IPS-20b (cell line): ENCODE measurements around the gene AHSP.
"Not testable (repeated sequence)": the region's sequence is repeated elsewhere in the genome, so short reads cannot be mapped to it uniquely, and the experiment has no call there.

Source experiments
- H3K27ac ChIP-seq: one replicate; pipeline ENCODE4 v1.5.1; 2013; ENCODE audit warnings: low read length
- H3K27me3 ChIP-seq: 2 replicates; pipeline ENCODE4 v1.6.1; 2013; ENCODE audit warnings: mild to moderate bottlenecking, low read length, inconsistent platforms; ENCODE audit not compliant: insufficient read depth
- H3K36me3 ChIP-seq: 2 replicates; pipeline ENCODE4 v1.6.1; 2013; ENCODE audit warnings: low read depth, mild to moderate bottlenecking, inconsistent platforms, low read length, moderate library complexity; ENCODE audit not compliant: insufficient read depth
- H3K4me1 ChIP-seq: 2 replicates; pipeline ENCODE4 v1.6.1; 2013; ENCODE audit warnings: mild to moderate bottlenecking, control low read depth, inconsistent platforms, low read length, moderate library complexity; ENCODE audit not compliant: insufficient read depth
- H3K4me3 ChIP-seq: 2 replicates; pipeline ENCODE4 v1.5.1; 2013; ENCODE audit warnings: mild to moderate bottlenecking, low read length, inconsistent platforms
- H3K9ac ChIP-seq: 2 replicates; pipeline ENCODE4 v1.6.1; 2013; ENCODE audit warnings: low read depth, mild to moderate bottlenecking, inconsistent platforms, low read length, moderate library complexity
- H3K9me3 ChIP-seq: 2 replicates; pipeline ENCODE4 v1.6.1; 2013; ENCODE audit warnings: mild to moderate bottlenecking, low read depth, low read length, inconsistent platforms; ENCODE audit not compliant: insufficient read depth

The AHSP gene

DNA sequence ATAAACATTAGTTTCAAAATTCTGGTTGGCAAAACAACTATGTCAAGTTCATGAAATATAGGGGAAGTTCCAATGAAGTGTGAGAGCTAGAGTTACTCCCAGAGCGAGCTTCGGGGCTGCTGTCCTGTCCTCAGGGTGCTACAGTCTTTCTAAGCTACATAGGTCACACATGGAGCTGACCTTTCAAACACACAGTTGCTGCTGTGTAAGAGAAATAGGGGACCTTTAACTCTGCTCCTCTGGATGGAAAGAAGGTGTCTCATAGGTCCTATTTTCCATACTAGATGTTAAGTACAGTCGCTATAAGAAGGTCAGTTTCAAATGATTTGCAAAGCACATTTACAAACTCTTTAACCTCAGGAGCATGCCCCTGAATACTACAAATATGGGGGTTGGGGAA lies 6.3 kb upstream of the AHSP start:
- H3K4me3 ChIP-seq = no peak overlapping the region
- H3K27me3 ChIP-seq = 0 out of 2 replicates have a peak, but pooled peaks cover 5% of the 10 kb centered on the region
- no peak overlapping the region for H3K9ac ChIP-seq

DNA sequence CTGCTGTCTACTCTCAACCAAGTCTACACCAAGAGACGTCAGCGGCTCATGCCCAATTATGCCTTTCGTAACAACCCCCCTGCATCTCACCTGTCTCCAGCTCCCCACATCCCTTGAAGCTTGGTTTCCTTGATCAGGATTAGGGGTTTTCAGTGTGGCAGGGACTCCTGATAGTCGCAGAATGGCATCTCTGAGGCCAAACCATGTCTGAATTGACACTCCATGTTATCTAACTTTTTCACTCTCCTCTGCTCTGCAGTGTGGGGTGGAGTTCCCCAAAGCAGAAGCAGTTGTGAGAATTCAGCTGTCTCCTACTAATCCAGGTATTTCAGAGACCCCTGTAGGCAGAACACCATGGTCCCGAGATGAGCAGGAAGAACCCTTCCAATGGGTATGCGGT lies 5.6 kb upstream of the AHSP start:
- H3K9ac ChIP-seq = no peak overlapping the region
- no peaks in the 10 kb centered on the region; the same call in 1 of the 2 replicates for H3K4me1 ChIP-seq
- H3K27ac ChIP-seq = no peak overlapping the region
- no peaks in the 10 kb centered on the region for H3K9me3 ChIP-seq
- peaks cover 5% of the 10 kb centered on the region; the same call in 1 of the 2 replicates for H3K27me3 ChIP-seq
- no peaks in the 10 kb centered on the region for H3K36me3 ChIP-seq
- no peak overlapping the region for H3K4me3 ChIP-seq

More for the DNA sequence above, 6.3 kb upstream of the AHSP start:
- H3K36me3 ChIP-seq = no peaks in the 10 kb centered on the region
- no peaks in the 10 kb centered on the region for H3K4me1 ChIP-seq
- no peaks in the 10 kb centered on the region; the same call in 1 of the 2 replicates for H3K9me3 ChIP-seq
- H3K27ac ChIP-seq = no peak overlapping the region

DNA sequence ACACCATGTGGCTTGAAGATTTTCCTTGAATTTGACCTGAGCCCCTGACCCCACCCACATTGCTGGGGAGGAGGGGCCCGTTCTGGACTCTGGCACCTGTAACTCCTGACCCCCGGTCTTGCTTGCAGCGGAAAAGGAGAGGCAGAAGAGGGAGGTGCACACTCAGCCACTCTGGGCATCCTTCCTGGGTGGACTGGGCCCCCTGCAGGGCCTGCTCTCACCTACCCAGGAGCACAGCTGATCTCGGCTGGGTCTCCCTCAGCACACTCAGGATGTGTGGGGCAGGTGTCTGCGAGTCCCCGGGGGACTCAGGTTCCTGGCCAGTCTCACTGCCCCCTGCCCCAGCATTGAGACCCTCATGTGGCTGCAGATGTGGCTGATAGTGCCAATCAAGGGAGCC lies 3.9 kb upstream of the AHSP start:
- H3K4me3 ChIP-seq, H3K9ac ChIP-seq, H3K36me3 ChIP-seq, H3K4me1 ChIP-seq, H3K9me3 ChIP-seq, H3K27ac ChIP-seq: not testable (repeated sequence)
- H3K27me3 ChIP-seq = peaks cover 22% of the 10 kb centered on the region

DNA sequence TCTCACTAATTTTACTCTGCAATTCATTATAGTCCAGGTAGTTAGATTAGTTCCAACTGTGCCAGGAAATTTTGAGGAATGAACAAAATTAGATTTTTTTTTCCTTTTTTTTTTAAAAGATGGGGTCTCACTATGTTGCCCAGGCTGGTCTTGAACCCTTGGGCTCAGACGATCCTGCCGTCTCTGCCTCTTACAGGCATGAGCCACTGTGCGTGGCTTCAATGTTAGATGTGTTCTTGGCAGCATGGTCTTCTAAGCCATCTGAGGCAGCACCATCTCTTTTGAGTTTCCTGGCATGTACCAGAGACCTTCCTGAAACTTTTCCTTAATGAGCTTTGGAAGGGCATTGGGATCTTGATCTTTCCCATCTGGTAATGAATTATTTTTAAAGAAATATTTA lies 2.6 kb upstream of the AHSP start:
- Histone ChIP-seq H3K4me3 (no peak overlapping the region), H3K27ac (no peak overlapping the region), H3K27me3 (peaks cover 35% of the 10 kb centered on the region), H3K9me3 (no peaks in the 10 kb centered on the region), H3K4me1 (peaks cover 8% of the 10 kb centered on the region; the same call in 1 of the 2 replicates), H3K36me3 (no peaks in the 10 kb centered on the region), H3K9ac (no peak overlapping the region)

DNA sequence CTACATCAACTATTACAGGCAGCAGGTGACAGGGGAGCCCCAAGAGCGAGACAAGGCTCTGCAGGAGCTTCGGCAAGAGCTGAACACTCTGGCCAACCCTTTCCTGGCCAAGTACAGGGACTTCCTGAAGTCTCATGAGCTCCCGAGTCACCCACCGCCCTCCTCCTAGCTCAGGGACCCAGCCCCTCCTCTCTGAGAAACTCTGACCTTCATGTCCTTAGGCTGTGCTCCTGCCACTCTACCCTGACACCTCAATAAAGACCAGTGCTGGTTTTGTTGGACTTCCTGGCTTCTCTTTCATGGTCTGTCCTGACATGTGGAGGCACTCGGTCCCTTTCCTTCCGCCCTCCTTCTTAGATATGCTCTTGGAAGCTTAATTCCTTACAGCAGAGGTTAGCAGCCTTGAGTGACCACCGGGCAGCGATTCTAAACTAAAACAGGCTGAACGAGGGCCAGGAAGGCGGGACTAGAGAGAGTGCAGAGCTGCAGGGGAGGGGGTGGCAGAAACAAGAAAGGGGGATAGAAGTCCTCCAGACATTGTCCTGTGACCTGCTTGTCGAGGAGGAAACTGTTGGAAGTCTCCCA lies 915 bp downstream of the AHSP start:
- Histone ChIP-seq H3K27ac (no peak overlapping the region), H3K9me3 (no peaks in the 10 kb centered on the region), H3K4me1 (peaks cover 8% of the 10 kb centered on the region; the same call in 1 of the 2 replicates), H3K27me3 (peaks cover 59% of the 10 kb centered on the region), H3K4me3 (peak overlapping the region; percentile 79), H3K36me3 (no peaks in the 10 kb centered on the region), H3K9ac (peak overlapping the region; percentile 63; the same call in 1 of the 2 replicates)

DNA sequence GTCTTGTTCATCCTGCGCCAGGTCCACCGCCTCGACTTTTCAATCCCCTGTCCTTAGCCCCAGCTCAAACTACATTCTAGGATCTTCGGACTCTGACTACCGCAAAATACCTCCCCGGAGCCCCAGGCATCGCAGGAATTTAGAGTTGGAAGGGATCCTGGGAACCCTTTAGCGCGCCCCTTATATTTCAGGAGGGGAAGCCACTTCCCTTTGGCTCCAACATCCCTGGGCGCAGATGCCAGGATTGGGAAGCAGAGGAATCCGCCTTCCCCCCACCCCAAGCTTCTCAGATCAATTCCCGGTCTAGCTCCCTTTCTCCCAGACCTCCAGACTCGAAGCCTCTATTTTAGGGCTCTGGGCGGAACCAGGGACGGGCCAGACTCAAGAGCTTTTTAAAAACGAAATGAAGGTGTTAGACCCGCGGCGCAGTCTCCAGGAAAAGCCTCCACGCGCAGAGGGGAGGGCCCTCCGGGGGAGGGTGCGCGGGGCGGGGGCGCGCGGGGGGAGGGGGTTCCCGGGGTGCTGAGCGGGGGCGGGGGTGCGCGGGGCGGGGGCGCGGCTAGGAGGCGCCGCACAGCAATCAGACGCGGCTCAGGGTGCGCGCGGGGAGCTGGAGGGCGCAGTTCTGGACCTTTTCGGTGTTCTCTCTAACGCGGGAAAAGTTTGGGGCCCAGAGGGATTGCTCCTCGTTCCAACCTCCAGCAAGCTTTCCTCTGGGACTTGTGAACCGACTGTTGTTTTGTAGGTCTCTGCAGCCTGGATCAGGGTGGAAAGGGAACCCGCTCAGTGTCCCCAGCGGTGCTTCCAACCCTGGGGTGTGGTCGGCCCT lies 1.6 kb downstream of the AHSP start:
- H3K4me3 ChIP-seq = peak overlapping the region; percentile 79

DNA sequence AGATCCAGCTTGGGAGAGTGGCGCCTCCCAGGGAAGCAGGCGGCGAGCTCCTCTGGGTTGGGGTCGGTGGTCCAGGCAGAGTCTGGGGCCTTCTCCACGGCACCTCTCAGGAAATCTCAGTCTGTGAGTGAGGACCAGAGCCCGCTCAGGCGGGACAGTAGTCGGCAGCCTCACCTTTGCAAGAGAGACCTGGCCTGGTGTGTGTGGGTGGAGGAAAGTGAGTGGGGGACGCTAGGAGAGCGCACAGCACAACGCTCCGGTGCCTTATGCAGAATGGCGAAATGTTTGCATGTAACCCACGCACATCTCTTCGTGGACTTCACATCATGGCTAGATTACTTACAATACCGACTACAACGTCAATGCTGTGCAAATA lies 2.2 kb downstream of the AHSP start:
- Histone ChIP-seq H3K9ac (peak overlapping the region; percentile 69; the same call in 1 of the 2 replicates), H3K27me3 (peaks cover 62% of the 10 kb centered on the region), H3K9me3 (no peaks in the 10 kb centered on the region), H3K4me3 (peak overlapping the region; percentile 78), H3K4me1 (peaks cover 8% of the 10 kb centered on the region; the same call in 1 of the 2 replicates), H3K27ac (no peak overlapping the region), H3K36me3 (no peaks in the 10 kb centered on the region)

More for the DNA sequence above, 1.6 kb downstream of the AHSP start:
- Histone ChIP-seq H3K27ac (no peak overlapping the region), H3K9me3 (no peaks in the 10 kb centered on the region), H3K4me1 (peaks cover 8% of the 10 kb centered on the region; the same call in 1 of the 2 replicates), H3K36me3 (no peaks in the 10 kb centered on the region), H3K9ac (peak overlapping the region; percentile 69; the same call in 1 of the 2 replicates), H3K27me3 (peaks cover 59% of the 10 kb centered on the region)

DNA sequence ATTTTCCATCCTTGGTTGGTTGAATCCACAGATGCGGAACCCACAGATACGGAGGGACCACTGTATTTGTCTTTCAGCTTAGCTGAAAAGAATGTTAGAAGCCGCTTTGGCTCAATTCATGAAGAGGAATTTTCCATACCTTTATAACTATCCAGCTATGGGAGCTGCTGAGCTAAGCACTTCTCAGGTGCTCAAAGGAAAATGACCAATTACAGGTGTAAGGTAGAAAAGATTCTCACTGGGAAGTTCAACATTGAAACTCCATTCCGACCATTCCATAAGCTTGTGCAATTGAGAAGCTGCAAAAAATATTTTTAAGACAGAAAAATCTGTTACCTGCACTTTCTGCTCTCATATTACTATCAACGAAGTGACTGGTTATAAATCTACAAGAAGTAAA lies 2.7 kb downstream of the AHSP start:
- peaks cover 66% of the 10 kb centered on the region for H3K27me3 ChIP-seq
- no peak overlapping the region for H3K9ac ChIP-seq
- H3K4me3 ChIP-seq = peak overlapping the region; percentile 78

DNA sequence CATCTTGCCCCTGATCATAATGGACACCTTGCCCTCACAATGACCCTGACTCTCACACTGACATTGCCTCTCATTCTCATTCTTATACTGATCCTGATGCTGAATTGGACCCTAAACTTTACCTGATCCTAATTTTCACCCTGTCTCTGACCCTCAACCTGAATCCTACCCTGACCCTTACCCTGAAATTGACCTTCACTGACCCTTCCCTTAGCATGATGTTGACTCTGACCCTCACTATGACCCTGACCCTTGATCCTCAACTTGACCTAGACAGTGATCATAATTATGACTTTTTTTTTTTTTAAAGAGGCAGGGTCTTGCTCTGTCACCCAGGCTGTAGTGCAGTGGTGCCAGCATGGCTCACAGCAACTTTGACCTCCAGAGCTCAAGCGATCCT lies 3.4 kb downstream of the AHSP start:
- no peaks in the 10 kb centered on the region for H3K9me3 ChIP-seq
- H3K36me3 ChIP-seq = no peaks in the 10 kb centered on the region
- peaks cover 70% of the 10 kb centered on the region for H3K27me3 ChIP-seq
- H3K4me3 ChIP-seq = no peak overlapping the region
- no peak overlapping the region for H3K27ac ChIP-seq
- H3K4me1 ChIP-seq = peaks cover 8% of the 10 kb centered on the region; the same call in 1 of the 2 replicates
- H3K9ac ChIP-seq = no peak overlapping the region

More for the DNA sequence above, 2.7 kb downstream of the AHSP start:
- Histone ChIP-seq H3K36me3 (no peaks in the 10 kb centered on the region), H3K4me1 (peaks cover 8% of the 10 kb centered on the region; the same call in 1 of the 2 replicates), H3K9me3 (no peaks in the 10 kb centered on the region), H3K27ac (no peak overlapping the region)

DNA sequence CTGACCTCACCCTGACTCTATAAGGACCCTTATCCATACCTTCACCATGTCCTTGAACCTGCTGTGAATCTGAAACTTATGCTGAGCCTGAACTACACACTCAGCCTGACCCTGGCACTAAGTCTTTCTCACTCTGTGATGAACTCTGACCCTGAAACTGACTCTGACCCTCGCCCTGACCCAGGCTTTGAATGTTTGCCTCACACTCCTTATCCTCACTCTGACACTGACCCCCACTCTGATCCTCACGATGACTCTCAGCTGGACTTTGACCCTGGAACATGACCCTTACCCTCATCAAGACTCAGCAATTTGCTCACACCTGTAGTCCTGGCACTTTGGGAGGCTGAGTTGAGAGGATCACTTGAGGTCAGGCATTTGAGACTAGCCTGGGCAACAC lies 4.4 kb downstream of the AHSP start:
- peaks cover 77% of the 10 kb centered on the region for H3K27me3 ChIP-seq
- no peaks in the 10 kb centered on the region for H3K36me3 ChIP-seq
- peaks cover 8% of the 10 kb centered on the region; the same call in 1 of the 2 replicates for H3K4me1 ChIP-seq
- H3K9ac ChIP-seq = no peak overlapping the region
- H3K27ac ChIP-seq = no peak overlapping the region
- H3K4me3 ChIP-seq = no peak overlapping the region
- no peaks in the 10 kb centered on the region for H3K9me3 ChIP-seq

DNA sequence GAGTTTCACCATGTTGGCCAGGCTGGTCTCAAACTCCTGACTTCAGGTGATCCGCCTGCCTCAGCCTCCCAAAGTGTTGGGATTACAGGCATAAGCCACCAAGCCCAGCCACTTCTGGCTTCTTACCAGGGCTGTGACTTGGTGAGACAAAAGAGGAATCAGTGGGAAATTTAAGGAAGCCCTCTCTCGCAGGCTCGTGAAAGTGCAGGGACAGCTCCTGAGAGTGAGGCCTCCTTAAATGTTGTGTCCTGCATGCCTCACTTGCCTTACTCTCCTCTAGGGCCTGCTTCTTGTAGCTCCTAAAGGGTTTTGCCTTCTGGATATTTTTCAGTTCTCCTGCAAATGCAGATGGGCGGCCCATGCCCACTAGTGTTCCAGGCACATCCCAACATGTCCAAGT lies 5.2 kb downstream of the AHSP start:
- no peak overlapping the region for H3K9ac ChIP-seq
- no peak overlapping the region for H3K4me3 ChIP-seq
- H3K9me3 ChIP-seq = no peaks in the 10 kb centered on the region
- H3K27me3 ChIP-seq = peaks cover 77% of the 10 kb centered on the region
- H3K27ac ChIP-seq = no peak overlapping the region
- peaks cover 11% of the 10 kb centered on the region; the same call in 1 of the 2 replicates for H3K4me1 ChIP-seq
- no peaks in the 10 kb centered on the region for H3K36me3 ChIP-seq

DNA sequence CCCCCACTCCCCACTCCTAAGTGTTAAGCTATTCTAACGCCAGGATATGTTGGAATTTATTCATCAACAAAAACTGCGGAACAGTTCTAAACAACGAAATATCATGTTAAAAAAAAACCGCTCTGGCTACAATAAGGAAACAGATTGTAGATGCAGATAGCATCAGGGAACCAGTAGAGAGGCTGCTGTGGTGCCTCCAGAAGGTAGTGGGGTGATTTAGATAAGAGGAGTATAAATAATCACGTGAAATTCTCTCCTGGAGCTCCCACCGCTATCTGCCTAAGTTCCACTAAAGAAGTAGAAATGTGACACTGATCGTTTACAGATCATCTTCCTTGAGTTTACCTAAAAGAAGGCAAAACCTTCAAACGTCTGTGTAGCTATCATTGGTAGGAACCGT lies 8.0 kb downstream of the AHSP start:
- H3K27me3 ChIP-seq = peaks cover 51% of the 10 kb centered on the region
- H3K9me3 ChIP-seq = peaks cover 16% of the 10 kb centered on the region; the same call in 1 of the 2 replicates
- H3K36me3 ChIP-seq = no peaks in the 10 kb centered on the region
- no peak overlapping the region for H3K4me3 ChIP-seq
- H3K9ac ChIP-seq = no peak overlapping the region
- peaks cover 3% of the 10 kb centered on the region; the same call in 1 of the 2 replicates for H3K4me1 ChIP-seq
- no peak overlapping the region for H3K27ac ChIP-seq
